ENCODE measurements around the gene ACAA1.

- TF ChIP-seq EZH2 (IDR thresholded peaks at IDR 0.05; ENCODE audit: borderline replicate concordance, low read depth, low read length, poor library complexity, severe bottlenecking) (no peak), CTCF (conservative IDR thresholded peaks at IDR 0.05; ENCODE audit: low read depth, low read length) (no peak)
Measured at GRCh38 chr3:38122712-38123290, 14.1 kb downstream of the ACAA1 start.

Measured in A673 (cell line).